Endodermal cell (in vitro differentiated cells): Measurements from ENCODE around the gene COLEC12. TPM values are rescaled to one million over a fixed set of nuclear protein-coding genes. Genes with fewer than 3 reads are reported as not detected.

Experiments used
- DNase-seq: peaks from one replicate; pipeline ENCODE4 v3.0.0-alpha.2; 2017
- H3K27ac ChIP-seq: 2 replicates; pipeline ENCODE4 v1.5.1; 2013; ENCODE audit warnings: mild to moderate bottlenecking, low read depth, low read length, moderate library complexity
- H3K27me3 ChIP-seq: 2 replicates; pipeline ENCODE4 v1.6.1; 2013; ENCODE audit warnings: mild to moderate bottlenecking, low read length, moderate library complexity; ENCODE audit not compliant: insufficient read depth, control insufficient read depth, poor library complexity, severe bottlenecking
- H3K36me3 ChIP-seq: 2 replicates; pipeline ENCODE4 v1.7.0; 2013; ENCODE audit warnings: mild to moderate bottlenecking, low read length, moderate library complexity; ENCODE audit not compliant: control insufficient read depth, insufficient read depth
- H3K4me1 ChIP-seq: one replicate; pipeline ENCODE4 v1.7.0; 2013; ENCODE audit warnings: low read length; ENCODE audit not compliant: control insufficient read depth, insufficient read depth
- H3K4me3 ChIP-seq: 2 replicates; pipeline ENCODE4 v1.5.1; 2013; ENCODE audit warnings: mild to moderate bottlenecking, low read length, moderate library complexity
- H3K9ac ChIP-seq: 2 replicates; pipeline ENCODE4 v1.6.1; 2013; ENCODE audit warnings: mild to moderate bottlenecking, low read length, moderate library complexity; ENCODE audit not compliant: poor library complexity, severe bottlenecking; ENCODE audit errors: extremely low read depth
- H3K9me3 ChIP-seq: 2 replicates; pipeline ENCODE4 v1.6.1; 2013; ENCODE audit warnings: mild to moderate bottlenecking, low read length, moderate library complexity; ENCODE audit not compliant: control insufficient read depth
- H3K27ac Mint-ChIP-seq: 2 replicates; pipeline ENCODE4 v1.8.0; 2020; ENCODE audit warnings: mixed read lengths
- H3K27me3 Mint-ChIP-seq: 2 replicates; pipeline ENCODE4 v1.8.0; 2021; ENCODE audit warnings: mild to moderate bottlenecking, mixed read lengths; ENCODE audit not compliant: insufficient read depth
- H3K36me3 Mint-ChIP-seq: 2 replicates; pipeline ENCODE4 v1.8.0; 2020; ENCODE audit warnings: low read depth, mixed read lengths
- H3K4me1 Mint-ChIP-seq: 2 replicates; pipeline ENCODE4 v1.8.0; 2020; ENCODE audit warnings: mixed read lengths
- H3K4me3 Mint-ChIP-seq: 2 replicates; pipeline ENCODE4 v1.8.0; 2020; ENCODE audit warnings: mild to moderate bottlenecking, moderate library complexity, mixed read lengths
- H3K9me3 Mint-ChIP-seq: 2 replicates; pipeline ENCODE4 v1.8.0; 2020; ENCODE audit warnings: mild to moderate bottlenecking, mixed read lengths
- CTCF ChIP-seq: fragments of 200-600 bp; sonication (generic); conservative IDR thresholded peaks from 2 replicates; pipeline ENCODE4 v1.5.0; 2021; ENCODE audit warnings: antibody characterized with exemption, mild to moderate bottlenecking
- WGBS, 2 experiments: methylation state at CpG; one replicate each; pipeline versions ENCODE4 v1.1.5 to v1.1.7; 2013; ENCODE audit warnings: missing lambda C conversion rate in 2 of 2, mixed read lengths in 1 of 2; ENCODE audit not compliant: insufficient coverage in 1 of 2, insufficient read length in 1 of 2; 5-methylcytosine and 5-hydroxymethylcytosine counted together
- total RNA-seq, 2 donors: library from RNA; stranded (reverse); fragmentation: NEBNext Ultra II Directional in 1 of 2; extraction: Animal tissue kit (Norgen Biotek cat#: 25700) in 1 of 2; gene quantifications; 2 replicates in 1 of 2; 3 replicates in 1 of 2; pipeline ENCODE4 v1.2.1, GENCODE V29; 2021

COLEC12 gene
- total RNA-seq, 2 donors from 2014 or later, result 123 TPM

- Mint-ChIP-seq H3K36me3 (peaks cover 33% of the 10 kb centered on the region), H3K9me3 (peaks cover 16% of the 10 kb centered on the region), H3K4me1 (peaks cover 35% of the 10 kb centered on the region), H3K27me3 (no peaks in the 10 kb centered on the region), H3K4me3 (no peak overlapping the region), H3K27ac (peak overlapping the region; percentile 11)
- peaks cover 20% of the 10 kb centered on the region for H3K9me3 ChIP-seq
- no peak for TF ChIP-seq CTCF
- no peak overlapping the region for H3K9ac ChIP-seq
- peaks cover 67% of the 10 kb centered on the region for H3K36me3 ChIP-seq
- no peak overlapping the region for H3K4me3 ChIP-seq
- WGBS, 2 experiments, result 81 to 85% methylated on average over 3 to 8 of the region's 8 CpGs
- H3K27me3 ChIP-seq, result no peaks in the 10 kb centered on the region
- DNase-seq, result no peak
- peaks cover 28% of the 10 kb centered on the region for H3K4me1 ChIP-seq
- H3K27ac ChIP-seq, result no peak overlapping the region
These were observed 11.1 kb downstream of the COLEC12 start for GRCh38 chr18:489244-490023.

GRCh38 chr18:486929-487740 is 13.4 kb downstream of the COLEC12 start:
- Mint-ChIP-seq H3K27me3 (no peaks in the 10 kb centered on the region), H3K36me3 (peaks cover 33% of the 10 kb centered on the region), H3K4me1 (peaks cover 24% of the 10 kb centered on the region), H3K9me3 (peaks cover 16% of the 10 kb centered on the region), H3K4me3 (no peak overlapping the region), H3K27ac (no peak overlapping the region)
- peaks cover 20% of the 10 kb centered on the region for H3K9me3 ChIP-seq
- H3K4me3 ChIP-seq, result peak overlapping the region; percentile 52
- no peaks in the 10 kb centered on the region for H3K27me3 ChIP-seq
- TF ChIP-seq CTCF, result no peak
- peaks cover 56% of the 10 kb centered on the region for H3K36me3 ChIP-seq
- H3K27ac ChIP-seq, result no peak overlapping the region
- DNase-seq, result no peak
- no peak overlapping the region for H3K9ac ChIP-seq
- WGBS, 2 experiments, result 83 to 97% methylated on average over 2 to 3 of the region's 3 CpGs
- H3K4me1 ChIP-seq, result peaks cover 15% of the 10 kb centered on the region

GRCh38 chr18:484749-485464 is 15.6 kb downstream of the COLEC12 start:
- no peak overlapping the region for H3K9ac ChIP-seq
- no peak for DNase-seq
- peaks cover 16% of the 10 kb centered on the region for H3K9me3 Mint-ChIP-seq
- H3K4me3 Mint-ChIP-seq, result no peak overlapping the region
- no peak overlapping the region for H3K4me3 ChIP-seq
- H3K27ac ChIP-seq, result no peak overlapping the region
- no peaks in the 10 kb centered on the region for H3K4me1 ChIP-seq
- no peak for TF ChIP-seq CTCF
- peaks cover 65% of the 10 kb centered on the region for H3K36me3 ChIP-seq
- H3K27me3 ChIP-seq, result no peaks in the 10 kb centered on the region
- no peak overlapping the region for H3K27ac Mint-ChIP-seq
- peaks cover 44% of the 10 kb centered on the region for H3K36me3 Mint-ChIP-seq
- H3K4me1 Mint-ChIP-seq, result peaks cover 6% of the 10 kb centered on the region
- no peaks in the 10 kb centered on the region for H3K27me3 Mint-ChIP-seq
- WGBS, 2 experiments, result 80 to 96% methylated on average over 3 to 4 of the region's 4 CpGs
- H3K9me3 ChIP-seq, result peaks cover 20% of the 10 kb centered on the region
